ENCODE results near the gene YIPF3. TPM values are rescaled to one million over a fixed set of nuclear protein-coding genes. Genes with fewer than 3 reads are reported as not detected.

Gene YIPF3
- total and polyA plus RNA-seq, 9 of the 15 experiments (the other 6 are each of a cell fraction or from before 2014, with no cell fraction given), result 27.5 to 75.3 (median 57.6) TPM

DNA sequence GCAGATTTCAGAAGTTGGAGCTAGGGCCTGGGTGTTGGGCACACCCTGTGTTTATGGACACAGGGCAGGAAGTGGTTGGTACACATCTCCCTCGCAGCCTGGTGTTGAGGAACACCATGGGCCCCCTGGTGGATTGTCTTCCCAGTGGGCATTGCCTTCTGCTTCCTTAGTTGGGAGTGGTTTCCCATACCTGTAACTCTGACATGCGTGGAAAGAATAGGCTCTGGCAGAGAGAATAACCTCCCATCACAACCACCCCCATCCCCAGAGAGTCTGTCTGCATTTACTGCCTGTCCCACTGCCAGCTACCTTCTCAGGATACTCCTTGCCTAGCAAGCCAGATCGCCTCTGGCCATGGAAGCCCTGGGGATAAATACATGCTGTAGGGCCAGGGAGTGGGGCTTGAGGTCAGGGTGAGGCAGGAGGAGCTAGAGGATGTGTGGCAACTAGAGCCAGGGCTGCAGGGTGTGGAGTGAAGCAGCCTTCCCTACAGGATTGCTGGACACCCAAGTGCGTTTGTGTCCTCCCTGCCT lies 21.3 kb downstream of the YIPF3 start:
- Histone ChIP-seq H4K20me1 (replicated peaks; ENCODE audit: control insufficient read depth, insufficient read depth, low read length) (peaks cover 22% of the 10 kb centered on the region), H3K4me1 (replicated peaks in 1 of 2; ENCODE audit: control insufficient read depth in 2 of 2, insufficient read depth in 2 of 2, low read length in 2 of 2) (peaks cover 16 to 28% of the 10 kb centered on the region in 2 experiments), H2AFZ (ENCODE audit: low read depth, low read length) (no peak overlapping the region), H3K79me2 (ENCODE audit: control insufficient read depth, insufficient read depth, low read length) (0 out of 3 replicates have a peak, but pooled peaks cover 3% of the 10 kb centered on the region), H3K4me2 (ENCODE audit: insufficient read depth, low read length) (no peak overlapping the region), H3K27me3 (ENCODE audit: control insufficient read depth in 2 of 2, insufficient read depth in 2 of 2, low read length in 2 of 2) (no peaks in the 10 kb centered on the region), H3K9me1 (ENCODE audit: control insufficient read depth, insufficient read depth, low read length) (peaks cover 3% of the 10 kb centered on the region), H3K36me3 (ENCODE audit: control insufficient read depth, insufficient read depth, low read length) (peaks cover 30% of the 10 kb centered on the region; the same call in 2 of the 3 replicates), H3K27ac (ENCODE audit: extremely low read depth, low read depth, low read length) (no peak overlapping the region), H3K4me3 (no peak overlapping the region), H3K9ac (ENCODE audit: insufficient read depth in 1 of 2, low read depth in 2 of 2, low read length in 2 of 2) (peak overlapping the region in 1 of 2 experiments; percentile 32; a peak in 1 of 4 replicates), H3K9me3 (replicated peaks; ENCODE audit: control insufficient read depth, insufficient read depth, low read depth, low read length) (no peaks in the 10 kb centered on the region)
- ATAC-seq, result peak; percentile 5; the same call in 1 of the 3 replicates
- ChIA-PET CTCF (ENCODE audit: low intra/inter-chr PET ratio) (interaction anchor here (0.7 to 0.9 kb wide), 2 partner anchors 41 to 592 kb away, joined by 3 to 4 read pairs; no protein-coding TSS in a partner anchor), POLR2A (interaction anchor here (0.5 to 8.5 kb wide), 8 partner anchors 8 to 441 kb away, joined by 3 to 54 read pairs (median 4); partner anchors contain the start of gene LRRC73)
- BruUV-seq (replicated peaks), result no TSS peak
- FAIRE-seq, result no peak
- 92% methylated on average over 4 of the region's 4 CpGs for WGBS (ENCODE audit: insufficient coverage, low coverage, missing lambda C conversion rate)
- in situ Hi-C loops (cut with MboI), result no loop called here
- TF ChIP-seq, protein P1, sequence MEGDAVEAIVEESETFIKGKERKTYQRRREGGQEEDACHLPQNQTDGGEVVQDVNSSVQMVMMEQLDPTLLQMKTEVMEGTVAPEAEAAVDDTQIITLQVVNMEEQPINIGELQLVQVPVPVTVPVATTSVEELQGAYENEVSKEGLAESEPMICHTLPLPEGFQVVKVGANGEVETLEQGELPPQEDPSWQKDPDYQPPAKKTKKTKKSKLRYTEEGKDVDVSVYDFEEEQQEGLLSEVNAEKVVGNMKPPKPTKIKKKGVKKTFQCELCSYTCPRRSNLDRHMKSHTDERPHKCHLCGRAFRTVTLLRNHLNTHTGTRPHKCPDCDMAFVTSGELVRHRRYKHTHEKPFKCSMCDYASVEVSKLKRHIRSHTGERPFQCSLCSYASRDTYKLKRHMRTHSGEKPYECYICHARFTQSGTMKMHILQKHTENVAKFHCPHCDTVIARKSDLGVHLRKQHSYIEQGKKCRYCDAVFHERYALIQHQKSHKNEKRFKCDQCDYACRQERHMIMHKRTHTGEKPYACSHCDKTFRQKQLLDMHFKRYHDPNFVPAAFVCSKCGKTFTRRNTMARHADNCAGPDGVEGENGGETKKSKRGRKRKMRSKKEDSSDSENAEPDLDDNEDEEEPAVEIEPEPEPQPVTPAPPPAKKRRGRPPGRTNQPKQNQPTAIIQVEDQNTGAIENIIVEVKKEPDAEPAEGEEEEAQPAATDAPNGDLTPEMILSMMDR (IDR thresholded peaks at IDR 0.05 in 2 of 3, conservative IDR thresholded peaks at IDR 0.05 in 1 of 3; ENCODE audit: insufficient read depth in 2 of 3, low read depth in 1 of 3, low read length in 3 of 3), result peak; percentile 13 to 28 (median 22); a peak in 1 of 6 replicates
- no peak for TF ChIP-seq CREBBP (IDR thresholded peaks at IDR 0.05; ENCODE audit: low read depth, low read length)
- intact Hi-C loops (cut with micrococcal nuclease), result no loop called here
- no peak for DNase-seq (ENCODE audit: extremely low read depth in 1 of 4, low spot score in 3 of 4)
